Suppressor macrophage treated with lipopolysaccharide for 4 hours (primary cell): ENCODE measurements around the gene JKAMP.

ENCODE experiments used
- DNase-seq: peaks from one replicate; pipeline ENCODE4 v3.0.0-alpha.2; 2020

The JKAMP gene

DNA sequence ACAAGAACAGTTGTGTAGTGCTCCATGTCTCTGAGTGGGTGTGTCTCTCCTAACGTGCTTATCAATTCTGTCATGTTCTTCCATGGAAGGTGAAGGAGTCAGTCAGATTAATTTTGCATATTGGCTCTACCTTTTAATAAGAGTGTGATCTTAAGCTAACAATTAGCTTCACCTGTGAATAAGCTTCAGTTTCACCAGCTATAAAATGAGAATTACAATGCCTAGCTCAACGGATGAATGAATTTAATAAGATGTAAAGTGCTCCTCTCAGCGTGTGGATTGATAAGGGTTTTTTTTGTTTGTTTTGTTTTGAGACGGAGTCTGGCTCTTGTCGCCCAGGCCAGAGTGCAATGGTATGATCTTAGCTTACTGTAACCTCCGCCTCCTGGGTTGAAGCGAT lies 59.6 kb downstream of the JKAMP start:
- DNase-seq: no peak

DNA sequence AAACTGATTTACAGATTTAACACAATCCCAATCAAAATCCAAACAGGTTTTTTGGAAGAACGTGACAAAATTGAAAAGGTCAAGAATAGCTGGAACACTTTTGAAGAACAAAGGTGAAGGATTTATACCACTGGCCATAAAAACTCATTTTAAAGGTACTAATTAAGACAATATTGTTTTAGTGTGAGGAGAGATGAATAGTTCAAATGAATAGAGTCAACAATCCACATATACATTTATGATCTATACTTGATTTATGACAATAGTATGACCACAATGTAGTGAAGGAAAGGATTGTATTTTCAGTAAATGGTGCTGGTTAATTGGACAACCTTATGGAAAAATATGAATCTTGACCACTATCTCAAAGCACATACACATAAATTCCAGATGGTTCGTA lies 63.0 kb downstream of the JKAMP start:
- DNase-seq: no peak
